Measurements from ENCODE around the gene HYCC1.

Gene HYCC1

GRCh38 chr7:22979861-22980260 is 34.1 kb downstream of the HYCC1 start:
- Histone ChIP-seq H3K4me1 (ENCODE audit: control insufficient read depth, insufficient read depth, low read length) (no peaks in the 10 kb centered on the region), H3K4me3 (ENCODE audit: low read depth, low read length) (no peak overlapping the region), H3K27ac (ENCODE audit: extremely low read depth, low read depth, low read length) (no peak overlapping the region), H3K9me3 (ENCODE audit: control insufficient read depth, insufficient read depth, low read depth, low read length) (no peaks in the 10 kb centered on the region), H3K36me3 (ENCODE audit: control insufficient read depth in 2 of 2, insufficient read depth in 1 of 2, low read length in 2 of 2) (peaks cover 8 to 9% of the 10 kb centered on the region in 2 experiments)
- no peak for TF ChIP-seq ZNF701 (tag by site-specific recombination; IDR thresholded peaks at IDR 0.05)
- no peak for TF ChIP-seq GLIS2 (tag by site-specific recombination; IDR thresholded peaks at IDR 0.05)
- no peak for TF ChIP-seq ZNF571 (tag by site-specific recombination; IDR thresholded peaks at IDR 0.05)
- no peak for TF ChIP-seq ZFP37 (tag by site-specific recombination; IDR thresholded peaks at IDR 0.05)
- no peak for TF ChIP-seq ZNF394 (tag by site-specific recombination; IDR thresholded peaks at IDR 0.05; ENCODE audit: borderline replicate concordance)
- ChIA-PET POLR2A (no interaction called here), CTCF (no interaction called here)

DNA sequence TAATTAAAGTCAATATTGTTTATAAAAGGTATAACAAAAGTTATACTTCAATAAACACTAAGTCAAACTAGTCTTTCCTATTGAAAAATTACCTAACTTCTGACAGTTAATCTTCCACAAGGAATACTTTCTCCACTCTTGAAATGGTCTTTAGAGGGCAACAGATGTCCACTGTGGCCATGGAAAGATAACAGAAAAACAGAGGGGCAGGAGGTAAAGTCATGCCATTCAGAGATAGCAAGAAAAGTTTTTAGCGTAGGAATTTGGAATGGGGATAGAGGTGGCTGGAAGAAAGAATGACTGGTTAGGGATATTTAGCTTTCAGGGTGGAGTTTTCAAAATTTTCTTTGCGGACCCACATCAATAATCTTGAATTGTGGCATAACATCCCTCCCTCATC is 34.7 kb downstream of the HYCC1 start:
- Histone ChIP-seq H3K36me3 (ENCODE audit: control insufficient read depth in 2 of 2, insufficient read depth in 1 of 2, low read length in 2 of 2) (peaks cover 8 to 14% of the 10 kb centered on the region in 2 experiments), H3K4me1 (ENCODE audit: control insufficient read depth, insufficient read depth, low read length) (no peaks in the 10 kb centered on the region), H3K27ac (ENCODE audit: extremely low read depth, low read depth, low read length) (no peak overlapping the region), H3K4me3 (ENCODE audit: low read depth, low read length) (no peak overlapping the region), H3K9me3 (ENCODE audit: control insufficient read depth, insufficient read depth, low read depth, low read length) (no peaks in the 10 kb centered on the region)
- ChIA-PET POLR2A (no interaction called here), CTCF (interaction anchor here (0.9 kb wide), 1 partner anchor 76 kb away, joined by 5 read pairs; no protein-coding TSS in a partner anchor)
- TF ChIP-seq OSR2 (tag by site-specific recombination; IDR thresholded peaks at IDR 0.05) = no peak
- TF ChIP-seq ZNF548 (tag by site-specific recombination; IDR thresholded peaks at IDR 0.05) = no peak
- no peak for TF ChIP-seq YY1 (tag by site-specific recombination; IDR thresholded peaks at IDR 0.05)
- TF ChIP-seq ZNF169 (tag by site-specific recombination; IDR thresholded peaks at IDR 0.05) = no peak
- TF ChIP-seq, protein P1, sequence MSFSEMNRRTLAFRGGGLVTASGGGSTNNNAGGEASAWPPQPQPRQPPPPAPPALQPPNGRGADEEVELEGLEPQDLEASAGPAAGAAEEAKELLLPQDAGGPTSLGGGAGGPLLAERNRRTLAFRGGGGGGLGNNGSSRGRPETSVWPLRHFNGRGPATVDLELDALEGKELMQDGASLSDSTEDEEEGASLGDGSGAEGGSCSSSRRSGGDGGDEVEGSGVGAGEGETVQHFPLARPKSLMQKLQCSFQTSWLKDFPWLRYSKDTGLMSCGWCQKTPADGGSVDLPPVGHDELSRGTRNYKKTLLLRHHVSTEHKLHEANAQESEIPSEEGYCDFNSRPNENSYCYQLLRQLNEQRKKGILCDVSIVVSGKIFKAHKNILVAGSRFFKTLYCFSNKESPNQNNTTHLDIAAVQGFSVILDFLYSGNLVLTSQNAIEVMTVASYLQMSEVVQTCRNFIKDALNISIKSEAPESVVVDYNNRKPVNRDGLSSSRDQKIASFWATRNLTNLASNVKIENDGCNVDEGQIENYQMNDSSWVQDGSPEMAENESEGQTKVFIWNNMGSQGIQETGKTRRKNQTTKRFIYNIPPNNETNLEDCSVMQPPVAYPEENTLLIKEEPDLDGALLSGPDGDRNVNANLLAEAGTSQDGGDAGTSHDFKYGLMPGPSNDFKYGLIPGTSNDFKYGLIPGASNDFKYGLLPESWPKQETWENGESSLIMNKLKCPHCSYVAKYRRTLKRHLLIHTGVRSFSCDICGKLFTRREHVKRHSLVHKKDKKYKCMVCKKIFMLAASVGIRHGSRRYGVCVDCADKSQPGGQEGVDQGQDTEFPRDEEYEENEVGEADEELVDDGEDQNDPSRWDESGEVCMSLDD (tag by site-specific recombination; IDR thresholded peaks at IDR 0.05) = no peak
- TF ChIP-seq, protein P2, sequence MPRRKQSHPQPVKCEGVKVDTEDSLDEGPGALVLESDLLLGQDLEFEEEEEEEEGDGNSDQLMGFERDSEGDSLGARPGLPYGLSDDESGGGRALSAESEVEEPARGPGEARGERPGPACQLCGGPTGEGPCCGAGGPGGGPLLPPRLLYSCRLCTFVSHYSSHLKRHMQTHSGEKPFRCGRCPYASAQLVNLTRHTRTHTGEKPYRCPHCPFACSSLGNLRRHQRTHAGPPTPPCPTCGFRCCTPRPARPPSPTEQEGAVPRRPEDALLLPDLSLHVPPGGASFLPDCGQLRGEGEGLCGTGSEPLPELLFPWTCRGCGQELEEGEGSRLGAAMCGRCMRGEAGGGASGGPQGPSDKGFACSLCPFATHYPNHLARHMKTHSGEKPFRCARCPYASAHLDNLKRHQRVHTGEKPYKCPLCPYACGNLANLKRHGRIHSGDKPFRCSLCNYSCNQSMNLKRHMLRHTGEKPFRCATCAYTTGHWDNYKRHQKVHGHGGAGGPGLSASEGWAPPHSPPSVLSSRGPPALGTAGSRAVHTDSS (tag by site-specific recombination; IDR thresholded peaks at IDR 0.05) = no peak
- no peak for TF ChIP-seq ZNF19 (tag by site-specific recombination; IDR thresholded peaks at IDR 0.05; ENCODE audit: low read depth)
- TF ChIP-seq ZNF423 (tag by site-specific recombination; IDR thresholded peaks at IDR 0.05) = no peak
- TF ChIP-seq ZNF311 (tag by site-specific recombination; IDR thresholded peaks at IDR 0.05; ENCODE audit: borderline replicate concordance) = no peak
- TF ChIP-seq ZNF426 (tag by site-specific recombination; IDR thresholded peaks at IDR 0.05) = no peak
- TF ChIP-seq ZBTB11 (tag by site-specific recombination; conservative IDR thresholded peaks at IDR 0.05; ENCODE audit: low read depth) = no peak
- no peak for TF ChIP-seq ZNF701 (tag by site-specific recombination; IDR thresholded peaks at IDR 0.05)
- TF ChIP-seq ZNF488 (tag by site-specific recombination; IDR thresholded peaks at IDR 0.05) = no peak
- no peak for TF ChIP-seq ZIC2 (tag by site-specific recombination; IDR thresholded peaks at IDR 0.05)
- TF ChIP-seq ZSCAN5A (tag by site-specific recombination; IDR thresholded peaks at IDR 0.05) = no peak
- TF ChIP-seq ZNF37A (tag by site-specific recombination; IDR thresholded peaks at IDR 0.05) = no peak
- no peak for TF ChIP-seq ZNF48 (tag by site-specific recombination; IDR thresholded peaks at IDR 0.05)
- no peak for TF ChIP-seq AEBP2 (tag by site-specific recombination; IDR thresholded peaks at IDR 0.05; ENCODE audit: borderline replicate concordance)
- TF ChIP-seq ZNF791 (tag by site-specific recombination; IDR thresholded peaks at IDR 0.05) = no peak

All from HEK293 (cell line).